Myocyte (in vitro differentiated cells): Measurements from ENCODE around the gene RNF126. TPM values are rescaled to one million over a fixed set of nuclear protein-coding genes. Genes with fewer than 3 reads are reported as not detected.
"Not testable (repeated sequence)": the region's sequence is repeated elsewhere in the genome, so short reads cannot be mapped to it uniquely, and the experiment has no call there.

ENCODE experiments used
- DNase-seq: peaks from one replicate; pipeline ENCODE4 v3.0.0-alpha.2; 2012; ENCODE audit warnings: low read depth
- total RNA-seq: library from RNA; depleted of rRNA; stranded (reverse); fragments of >200 nt; gene quantifications from 2 replicates; pipeline ENCODE4 v1.2.3, GENCODE V29; 2014

Gene RNF126
- total RNA-seq, 1 donor from 2014 or later: 94.6 TPM

DNA sequence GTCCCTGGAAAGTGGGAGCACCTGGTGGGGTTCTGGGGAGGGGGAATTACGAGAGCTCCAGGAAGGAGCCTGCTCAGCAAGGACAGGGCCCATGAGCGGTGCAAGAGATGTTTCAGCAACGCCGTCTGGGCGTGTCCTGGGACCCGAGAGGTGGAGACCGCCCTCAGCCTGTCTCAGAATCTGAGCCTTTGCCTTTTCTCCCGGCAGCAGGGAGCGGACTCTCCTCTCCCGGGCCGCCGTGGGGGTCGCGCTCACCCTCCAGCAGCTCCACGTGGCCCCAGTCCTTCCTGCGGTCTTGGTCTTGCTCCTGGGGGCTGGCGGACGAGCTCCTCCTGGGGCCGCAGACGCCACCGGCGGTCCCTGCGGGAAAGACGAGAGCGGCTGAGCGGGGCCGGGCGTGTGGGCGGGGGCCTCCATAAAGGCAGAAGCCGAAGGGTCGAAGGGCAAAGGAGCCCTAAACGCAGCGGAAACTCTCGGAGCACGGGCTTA lies 30.4 kb downstream of the RNF126 start:
- peak; percentile 29 for DNase-seq

DNA sequence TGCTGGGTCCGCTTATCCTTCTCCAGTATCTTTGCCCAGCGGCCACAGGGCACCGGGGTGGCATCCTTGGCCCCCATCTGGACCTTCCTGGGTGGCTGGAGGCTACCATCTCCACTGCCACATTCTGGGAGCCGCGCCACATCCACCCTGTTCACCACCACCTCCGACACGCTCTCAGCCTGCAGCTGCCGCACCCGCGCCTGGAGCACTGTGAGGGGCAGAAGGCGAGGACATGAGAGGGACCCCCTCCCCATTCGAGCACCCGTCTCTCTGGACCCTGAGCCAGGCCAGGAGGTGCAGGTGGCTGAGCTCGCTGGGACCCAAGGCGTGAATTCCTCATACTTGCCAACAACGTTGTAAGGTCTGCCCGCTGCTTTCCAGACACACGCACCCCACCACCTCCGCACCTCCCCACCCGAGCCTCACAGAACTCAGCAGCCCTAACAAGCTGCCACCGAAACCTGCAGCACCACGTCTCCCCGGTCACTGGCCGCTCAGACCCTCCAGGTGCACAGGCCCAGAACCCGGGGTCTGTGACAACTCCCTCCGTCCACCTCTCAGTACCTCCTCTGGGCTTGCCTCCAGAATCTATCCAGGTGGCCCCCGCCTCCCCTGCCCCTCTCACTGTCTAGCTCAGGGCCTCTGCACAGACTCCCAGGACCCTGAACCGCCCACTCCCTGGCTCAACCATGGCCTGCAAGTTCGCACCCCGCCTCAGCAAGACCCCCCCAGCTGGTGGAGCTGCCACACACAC lies 32.9 kb downstream of the RNF126 start:
- DNase-seq: no peak

DNA sequence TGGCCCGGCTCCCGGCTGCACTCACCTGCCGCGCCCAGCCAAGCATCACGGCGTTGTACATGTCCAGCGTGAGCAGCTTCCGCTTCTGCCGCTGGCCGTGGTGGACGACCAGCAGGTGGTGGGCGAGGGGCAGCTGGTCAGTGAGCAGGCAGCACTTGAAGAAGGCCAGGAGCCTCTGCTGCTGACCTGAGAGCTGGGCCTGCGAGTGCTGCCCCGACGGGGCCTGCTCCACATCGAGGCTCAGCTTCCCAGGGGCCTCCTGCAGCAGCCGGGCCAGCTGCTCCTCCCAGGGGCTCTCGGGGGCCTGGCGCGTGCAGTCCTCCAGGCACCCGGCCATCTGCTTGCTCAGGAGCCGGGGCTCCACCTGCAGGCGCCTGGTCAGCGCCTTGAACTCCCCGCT lies 33.5 kb downstream of the RNF126 start:
- DNase-seq: not testable (repeated sequence)

DNA sequence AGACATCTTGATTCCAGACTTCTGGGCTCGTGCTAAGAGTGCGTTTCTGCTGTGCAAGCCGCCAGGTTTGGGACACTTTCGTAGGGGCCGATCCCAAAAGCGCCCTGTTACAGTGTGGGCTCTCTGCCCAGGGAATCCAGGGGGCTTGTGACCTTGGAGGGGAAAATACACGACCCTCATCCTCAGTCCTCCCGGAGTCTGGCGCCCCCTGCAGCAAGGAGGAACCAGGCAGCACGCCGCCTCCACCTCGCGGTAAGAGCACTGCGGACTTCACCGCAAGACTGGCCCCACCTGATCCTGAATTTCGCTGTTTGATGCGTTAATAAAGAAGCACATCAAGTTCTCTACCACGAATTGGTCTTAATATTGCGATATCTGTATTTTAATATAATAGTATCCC lies 34.8 kb downstream of the RNF126 start:
- DNase-seq: no peak

DNA sequence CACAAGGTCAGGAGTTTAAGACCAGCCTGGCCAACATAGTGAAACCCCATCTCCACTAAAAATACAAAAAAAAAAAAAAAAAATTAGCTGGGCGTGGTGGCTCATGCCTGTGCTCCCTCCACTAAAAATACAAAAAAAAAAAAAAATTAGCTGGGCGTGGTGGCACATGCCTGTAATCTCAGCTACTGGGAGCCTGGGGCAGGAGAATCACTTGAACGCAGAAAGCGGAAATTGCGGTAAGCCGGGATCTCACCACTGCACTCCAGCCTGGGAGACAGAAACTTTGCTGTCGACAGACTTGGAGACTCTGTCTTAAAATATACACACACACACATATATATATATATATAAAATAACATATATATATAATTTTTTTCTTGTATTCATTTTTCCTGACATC lies 36.4 kb downstream of the RNF126 start:
- DNase-seq: not testable (repeated sequence)

DNA sequence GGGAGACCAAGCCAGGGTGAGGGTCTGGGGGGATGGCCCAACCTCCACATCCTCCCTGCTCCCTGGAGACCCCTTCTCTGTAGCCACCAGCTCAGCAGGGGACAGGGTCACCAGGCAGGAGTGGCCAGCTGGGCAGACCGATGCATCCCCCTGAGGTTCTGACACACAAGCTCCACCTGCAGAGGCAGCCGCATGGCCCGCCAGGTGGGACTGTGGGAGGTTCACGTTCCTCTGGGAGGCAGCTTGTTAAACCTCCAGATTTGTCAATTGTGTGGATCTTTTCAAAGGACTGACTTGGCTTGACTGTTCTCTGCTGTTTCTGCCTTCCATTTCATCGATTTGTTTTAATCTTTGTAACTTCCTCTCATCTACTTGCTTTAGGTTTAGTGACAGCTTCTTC lies 37.8 kb downstream of the RNF126 start:
- DNase-seq: no peak

DNA sequence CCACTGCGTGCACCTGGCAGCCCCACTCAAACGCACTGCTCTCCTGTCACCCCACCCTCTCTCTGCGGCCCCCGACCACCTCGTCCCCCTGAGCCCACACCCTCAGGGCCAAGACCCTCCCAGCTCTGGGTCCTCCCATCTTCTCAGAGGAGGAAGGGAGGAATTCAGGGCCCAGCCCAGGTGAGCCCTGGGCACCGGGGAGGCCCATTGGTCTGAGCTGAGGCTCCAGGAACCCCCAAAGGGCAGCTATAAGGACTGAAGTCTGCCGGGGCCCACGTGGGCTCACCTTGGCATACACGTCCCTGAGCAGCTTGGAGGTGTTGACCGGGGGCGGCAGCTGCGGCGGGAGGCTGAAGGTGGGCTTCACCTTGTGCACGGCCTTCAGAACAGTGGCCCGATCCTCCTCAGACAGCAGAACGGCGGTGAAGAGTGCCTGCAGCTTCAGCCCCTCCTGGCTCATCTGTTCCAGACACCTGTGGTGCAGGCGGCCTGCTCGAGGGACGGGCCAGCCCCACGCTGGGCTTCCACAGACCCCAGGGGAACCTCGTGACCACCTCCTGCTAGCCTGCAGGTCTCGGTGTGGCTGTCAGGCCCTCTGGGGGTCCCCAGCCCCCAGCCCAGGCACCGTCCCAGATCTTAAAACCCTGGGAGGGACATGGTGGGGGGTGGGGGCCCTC lies 38.4 kb downstream of the RNF126 start:
- DNase-seq: no peak

DNA sequence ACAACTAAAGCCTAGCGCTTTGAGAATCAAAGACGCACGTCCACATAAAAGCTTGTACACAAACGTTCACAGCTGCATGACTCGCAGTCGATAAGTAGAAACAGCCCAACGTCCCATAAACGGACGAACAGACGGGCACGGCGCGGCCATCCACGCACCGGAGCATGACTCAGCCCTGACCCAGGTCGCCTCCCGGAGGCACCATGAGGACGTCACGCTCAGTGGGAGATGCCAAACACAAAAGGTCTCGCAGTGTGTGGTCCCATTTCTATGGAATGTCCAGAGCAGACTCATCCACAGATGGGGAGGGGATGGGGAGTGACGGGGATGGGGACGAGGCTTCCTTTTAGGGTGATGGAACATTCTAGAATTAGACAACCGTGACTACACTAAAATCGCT lies 39.0 kb downstream of the RNF126 start:
- no peak for DNase-seq

DNA sequence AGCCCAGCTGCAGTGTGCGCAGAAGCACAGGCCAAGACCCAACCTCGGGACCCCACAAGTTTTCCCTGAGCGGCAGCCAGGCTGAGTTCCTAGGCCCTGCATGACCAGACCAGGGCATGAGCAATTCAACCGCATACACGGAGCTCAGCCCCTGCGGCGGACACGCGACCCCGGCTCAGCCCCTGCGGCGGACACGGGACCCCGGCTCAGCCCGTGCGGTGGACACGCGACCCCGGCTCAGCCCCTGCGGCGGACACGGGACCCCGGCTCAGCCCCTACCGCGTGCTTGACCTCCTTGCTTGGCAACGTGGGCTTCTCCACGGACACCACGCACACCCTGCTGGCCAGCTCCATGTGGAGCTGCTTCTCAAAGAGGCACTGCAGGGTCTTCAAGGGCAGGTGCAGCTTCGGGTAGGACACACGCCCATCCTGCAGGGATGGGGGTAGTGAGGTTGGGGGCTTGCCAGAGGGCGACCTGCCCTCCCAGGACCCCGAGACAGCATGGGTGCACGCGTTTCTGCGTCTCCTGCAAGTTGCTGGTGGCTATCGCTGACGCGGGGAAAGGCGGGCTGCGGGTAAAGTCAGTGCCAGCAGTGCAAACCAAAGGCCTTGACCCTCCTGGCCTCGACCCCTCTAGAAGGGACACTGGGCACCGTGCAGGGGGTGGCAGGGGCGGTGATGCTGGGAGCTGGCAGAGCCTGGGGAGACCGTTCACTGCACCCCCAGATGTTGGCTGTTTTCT lies 39.7 kb downstream of the RNF126 start:
- no peak for DNase-seq

DNA sequence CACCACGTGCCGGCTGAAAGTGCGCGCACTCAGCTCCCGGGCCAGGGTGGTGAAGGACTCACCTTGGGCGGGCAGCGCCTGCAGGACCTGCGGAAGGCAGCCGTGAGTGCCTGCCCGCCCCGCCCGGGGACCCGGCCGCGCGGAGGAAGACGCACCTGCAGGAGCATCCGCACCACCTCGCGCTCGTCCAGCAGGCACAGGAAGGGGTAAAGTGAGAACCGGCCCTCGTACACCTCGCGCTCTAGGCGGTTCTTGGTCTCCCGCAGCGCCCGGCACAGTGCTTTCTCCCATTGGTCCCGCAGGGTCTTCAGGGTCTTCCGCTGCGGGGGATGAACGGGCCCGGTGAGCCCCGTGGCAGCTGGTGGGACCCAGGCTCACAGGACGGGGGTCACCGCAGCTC lies 40.3 kb downstream of the RNF126 start:
- DNase-seq: no peak

DNA sequence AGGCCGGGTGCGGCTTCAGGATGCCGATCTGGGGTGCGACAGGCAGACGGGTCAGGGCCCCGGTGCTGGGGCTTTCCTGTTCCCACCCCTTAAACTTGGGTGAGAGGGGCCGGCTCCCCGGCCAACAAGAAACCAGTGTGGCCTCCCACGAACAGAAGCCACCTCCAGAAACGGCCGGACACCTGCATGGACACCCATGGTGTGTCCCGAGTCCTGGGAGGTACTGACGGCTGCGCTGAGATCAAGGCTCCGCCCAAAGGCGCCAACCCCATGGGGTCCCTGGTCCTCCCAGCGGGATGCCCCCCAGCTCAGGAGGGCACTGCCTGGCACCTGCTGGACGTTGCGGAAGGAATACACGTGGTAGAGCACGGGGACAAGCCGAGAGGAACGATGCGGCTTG lies 41.2 kb downstream of the RNF126 start:
- no peak for DNase-seq

DNA sequence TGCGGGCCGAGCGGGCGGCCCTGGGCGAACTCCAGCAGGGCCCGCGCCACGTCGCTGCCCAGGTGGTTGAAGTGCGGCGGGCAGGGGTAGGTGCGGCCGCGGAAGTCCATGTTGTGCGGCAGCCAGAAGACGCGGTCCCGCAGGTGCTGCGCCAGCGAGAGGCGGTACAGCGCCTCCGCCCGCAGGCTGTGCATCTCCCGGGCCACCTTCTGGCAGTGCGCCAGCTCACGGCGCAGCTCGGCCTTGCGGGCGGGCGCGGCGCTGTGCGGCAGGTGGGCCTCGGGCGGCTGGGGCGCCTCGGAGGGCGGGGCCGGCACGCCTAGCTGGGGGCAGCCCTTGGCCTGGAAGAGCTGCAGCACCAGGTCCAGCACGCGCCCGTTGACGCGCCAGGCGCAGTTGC lies 41.8 kb downstream of the RNF126 start:
- DNase-seq: not testable (repeated sequence)

DNA sequence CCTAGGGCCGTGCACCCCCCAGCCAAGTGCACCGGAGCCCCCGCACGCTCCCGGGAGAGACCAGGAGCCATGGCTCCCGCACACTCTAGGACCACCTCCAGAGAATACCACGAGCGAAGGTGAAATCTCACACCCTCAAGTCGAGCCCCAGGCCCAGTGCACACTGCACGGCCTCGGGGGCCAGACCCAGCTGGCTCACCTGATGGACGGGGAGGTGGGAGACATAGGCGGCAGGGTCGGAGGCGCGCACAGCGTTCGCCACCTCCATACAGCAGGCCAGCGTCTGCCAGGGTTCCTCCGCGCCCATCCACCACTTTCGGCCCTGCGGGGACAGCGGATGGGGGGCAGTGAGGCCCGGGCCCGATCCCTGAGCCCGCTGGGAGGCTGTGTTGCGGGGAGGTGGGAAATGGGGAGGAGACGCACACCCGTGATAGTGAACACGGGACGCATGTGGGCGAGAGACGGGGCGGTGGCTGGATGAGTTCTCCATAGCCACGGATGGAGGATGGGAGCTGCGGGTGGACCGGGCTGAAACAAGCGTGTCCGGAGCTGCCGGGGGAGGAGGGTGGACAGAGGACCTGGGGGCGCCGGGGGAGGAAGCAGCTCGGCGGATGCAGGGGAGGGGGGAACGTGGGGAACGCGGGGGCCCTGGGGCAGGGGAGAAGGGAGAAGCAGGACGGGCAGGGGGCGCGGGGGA lies 42.7 kb downstream of the RNF126 start:
- DNase-seq: no peak

DNA sequence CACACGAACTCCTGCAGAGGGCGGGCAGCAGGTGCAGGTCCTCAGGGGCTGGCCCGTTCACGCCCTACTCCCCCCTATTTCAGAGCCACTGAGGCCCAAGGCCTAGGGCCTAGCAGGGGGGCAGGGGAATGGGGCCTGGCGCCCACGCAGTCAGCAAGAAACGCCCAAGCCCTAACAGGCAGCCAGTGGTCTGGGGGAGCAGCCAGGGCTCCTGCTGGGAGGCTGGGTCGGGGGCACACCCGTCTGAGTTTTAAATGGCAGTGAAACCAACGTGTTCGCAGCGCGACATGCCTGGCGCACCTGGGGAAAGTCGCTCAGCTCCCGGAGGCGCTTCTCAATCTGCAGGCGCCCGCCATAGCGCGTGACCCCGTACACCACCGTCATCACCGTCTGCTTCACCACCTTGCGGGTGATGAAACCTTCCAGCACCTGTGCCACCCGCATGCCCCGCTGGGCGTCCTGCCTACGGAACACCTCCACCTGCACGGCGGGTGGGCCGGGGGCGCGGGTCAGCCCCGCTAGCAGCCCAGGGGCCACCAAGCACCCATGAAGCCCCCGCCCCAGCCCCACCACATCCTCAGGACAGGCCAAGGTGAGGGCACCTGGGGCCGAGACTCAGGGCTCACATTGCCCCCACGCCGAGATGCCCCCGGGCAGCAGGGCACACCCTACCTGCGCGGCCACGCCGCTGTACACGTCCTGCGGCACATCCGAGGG lies 43.6 kb downstream of the RNF126 start:
- no peak for DNase-seq

DNA sequence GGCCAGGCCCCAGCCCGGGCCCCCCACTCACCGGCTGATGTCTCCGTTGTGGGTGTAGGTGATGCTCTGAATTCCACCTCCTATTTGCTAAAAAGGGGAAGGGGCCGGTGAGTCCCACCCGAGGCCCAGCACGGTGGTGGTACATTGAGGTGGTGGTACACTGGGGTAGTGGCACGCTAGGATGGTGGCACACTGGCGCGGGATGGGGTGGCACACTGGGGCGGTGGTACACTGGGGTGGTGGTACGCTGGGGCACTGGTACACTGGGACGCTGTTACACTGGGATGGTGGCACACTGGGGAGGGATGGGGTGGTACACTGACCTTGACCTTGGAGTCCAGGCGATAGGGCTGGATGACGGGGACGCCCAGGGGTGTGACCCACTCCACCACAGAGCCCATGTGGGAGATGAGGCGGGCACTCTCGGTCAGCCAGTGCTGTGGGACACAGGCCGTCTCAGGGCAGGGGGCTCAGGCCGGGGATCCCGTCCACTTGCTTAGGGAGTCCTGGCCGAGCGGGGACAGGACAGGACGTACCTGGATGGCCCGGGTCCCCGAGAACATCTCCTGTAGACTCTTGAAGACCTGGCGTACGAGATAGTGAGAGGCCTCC lies 44.2 kb downstream of the RNF126 start:
- no peak for DNase-seq

DNA sequence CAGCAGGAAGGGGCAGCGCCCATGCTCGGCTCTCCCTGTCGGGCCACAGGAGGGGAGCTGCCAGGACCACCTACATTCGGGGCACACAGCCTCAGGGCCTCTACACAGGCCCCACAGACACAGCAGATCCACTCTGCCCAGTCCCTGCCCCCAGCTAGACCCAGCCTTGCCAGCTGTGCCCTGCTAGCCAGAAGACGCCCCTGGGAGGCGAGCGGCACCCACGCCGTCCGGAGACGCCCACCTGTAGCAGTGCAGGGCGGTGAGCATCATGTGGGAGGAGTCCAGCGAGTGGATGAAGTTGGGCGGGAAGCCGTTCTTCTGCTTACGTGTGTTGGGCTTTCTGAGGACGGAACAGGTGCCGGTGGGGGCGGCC lies 44.8 kb downstream of the RNF126 start:
- no peak for DNase-seq

DNA sequence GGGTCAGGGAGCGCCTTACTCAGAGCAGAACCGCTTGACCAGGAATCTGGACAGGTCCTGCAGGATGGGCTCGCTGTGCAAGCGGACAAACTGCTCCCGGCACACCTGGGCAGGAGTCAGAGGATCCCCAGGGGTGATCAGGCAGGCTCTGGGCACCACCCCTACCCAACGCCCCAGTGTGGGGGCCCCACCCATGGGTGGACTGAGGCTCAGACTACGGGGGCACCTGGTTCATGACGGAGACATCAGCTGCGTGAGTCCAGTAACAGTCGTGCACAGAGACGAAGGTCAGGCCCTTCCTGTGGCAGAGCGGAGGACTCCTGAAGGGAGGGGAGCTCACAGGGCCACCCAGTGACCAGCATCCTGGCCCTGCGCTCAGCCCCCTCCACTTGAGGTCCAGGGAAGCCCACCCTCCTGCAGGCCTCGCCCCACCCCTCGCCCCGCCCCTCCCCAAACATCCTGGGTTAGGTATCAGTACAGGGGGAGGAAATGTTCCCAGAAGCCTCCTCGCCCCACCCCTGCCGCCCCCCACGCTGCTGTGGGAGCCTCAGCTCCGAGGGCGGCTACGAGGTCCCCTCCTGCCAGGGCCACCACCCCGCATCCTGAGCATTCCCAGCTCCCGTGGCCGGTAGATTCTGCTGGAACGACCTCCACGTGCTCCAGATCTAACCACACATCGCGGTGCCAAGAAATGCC lies 45.3 kb downstream of the RNF126 start:
- no peak for DNase-seq

DNA sequence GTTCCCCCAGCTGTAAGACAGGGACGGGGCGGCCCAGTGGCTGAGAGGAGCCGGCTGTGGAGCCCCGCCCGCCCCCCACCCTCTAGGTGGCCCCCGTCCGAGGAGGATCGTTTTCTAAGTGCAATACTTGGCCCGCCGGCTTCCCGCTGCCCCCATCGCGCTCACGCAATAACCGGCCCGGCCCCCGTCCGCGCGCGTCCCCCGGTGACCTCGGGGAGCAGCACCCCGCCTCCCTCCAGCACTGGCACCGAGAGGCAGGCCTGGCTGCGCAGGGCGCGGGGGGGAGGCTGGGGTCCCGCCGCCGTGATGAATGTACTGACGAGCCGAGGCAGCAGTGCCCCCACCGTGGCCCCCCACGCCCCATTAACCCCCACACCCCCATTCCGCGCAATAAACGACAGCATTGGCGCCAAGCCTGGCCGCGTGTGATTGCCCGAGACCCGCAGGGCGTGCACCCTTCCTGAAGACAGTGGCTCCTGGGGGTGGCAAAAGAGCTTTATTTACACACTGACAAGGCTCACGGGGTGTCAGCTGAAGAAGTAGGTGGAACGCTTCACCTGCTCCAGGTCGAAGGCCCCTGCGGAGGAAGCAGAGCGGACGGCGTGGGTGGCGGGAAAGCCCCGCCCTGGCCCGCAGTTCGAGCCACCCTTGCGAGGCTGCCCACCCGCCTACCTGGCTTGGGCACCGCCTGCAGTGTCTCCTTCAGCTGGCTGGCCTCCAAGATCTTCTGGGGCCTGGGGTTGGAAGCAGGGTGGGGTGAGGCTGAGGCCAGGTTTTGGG lies 46.1 kb downstream of the RNF126 start:
- no peak for DNase-seq

DNA sequence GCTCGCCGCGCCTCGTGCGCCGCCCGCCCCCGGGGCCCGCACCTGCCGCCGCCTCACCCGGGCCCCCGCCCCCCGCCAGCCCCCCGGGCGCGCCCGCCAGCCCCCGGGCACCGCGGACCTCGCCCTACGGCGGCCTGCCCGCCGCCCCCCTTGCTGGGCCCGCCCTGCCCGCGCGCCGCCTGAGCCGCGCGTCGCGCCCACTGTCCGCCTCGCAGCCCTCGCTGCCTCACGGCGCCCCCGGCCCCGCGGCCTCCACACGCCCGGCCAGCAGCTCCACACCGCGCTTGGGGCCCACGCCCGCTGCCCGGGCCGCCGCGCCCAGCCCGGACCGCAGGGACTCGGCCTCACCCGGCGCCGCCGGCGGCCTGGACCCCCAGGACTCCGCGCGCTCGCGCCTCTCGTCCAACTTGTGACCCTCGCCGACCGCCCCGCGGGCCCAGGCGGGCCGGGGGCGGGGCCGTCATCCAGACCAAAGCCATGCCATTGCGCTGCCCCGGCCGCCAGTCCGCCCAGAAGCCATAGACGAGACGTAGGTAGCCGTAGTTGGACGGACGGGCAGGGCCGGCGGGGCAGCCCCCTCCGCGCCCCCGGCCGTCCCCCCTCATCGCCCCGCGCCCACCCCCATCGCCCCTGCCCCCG lies 46.8 kb downstream of the RNF126 start:
- DNase-seq: no peak
